T-helper 2 cell (primary cell): ENCODE results near the gene RNF180.
"Not testable (repeated sequence)": the region's sequence is repeated elsewhere in the genome, so short reads cannot be mapped to it uniquely, and the experiment has no call there.

Experiments used
- DNase-seq, 5 experiments: peaks; one replicate each; pipeline versions ENCODE4 v3.0.0 to v3.0.0-alpha.2; 2012 to 2022

The RNF180 gene

GRCh38 chr5:64398735-64399134, 233.1 kb downstream of the RNF180 start:
- not testable (repeated sequence) for DNase-seq

GRCh38 chr5:64407103-64407825, 241.6 kb downstream of the RNF180 start:
- DNase-seq: not testable (repeated sequence)

GRCh38 chr5:64417390-64417789, 251.7 kb downstream of the RNF180 start:
- no peak for DNase-seq

- DNase-seq: no peak
Observed at GRCh38 chr5:64418013-64418412, 252.4 kb downstream of the RNF180 start.
